Measurements from ENCODE around the gene GBP7.

The GBP7 gene

DNA sequence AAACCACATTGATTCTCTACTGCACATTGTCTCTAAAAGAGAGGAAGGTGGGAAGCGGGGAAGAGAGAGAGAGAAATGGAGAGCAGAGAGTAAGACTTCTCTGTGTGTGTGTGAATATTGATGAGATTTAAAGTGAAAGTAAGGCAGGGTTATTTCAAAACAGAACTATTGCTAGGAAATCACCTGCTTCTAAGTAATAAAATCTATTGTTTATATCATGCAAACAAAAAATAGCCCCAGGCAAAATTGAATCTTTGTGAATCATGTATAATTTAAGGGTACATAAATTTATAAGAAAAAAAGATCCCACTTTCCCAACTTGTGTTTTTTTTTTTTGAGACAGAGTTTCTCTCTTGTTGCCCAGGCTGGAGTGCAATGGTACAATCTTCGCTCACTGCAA lies 1.2 kb upstream of the GBP7 start:
- H2BK120ac ChIP-seq (ENCODE audit: low read depth, low read length) = no peak overlapping the region
- no peak overlapping the region for H2BK5ac ChIP-seq (ENCODE audit: low read length)
- no peaks in the 10 kb centered on the region for H3K36me3 ChIP-seq (ENCODE audit: control insufficient read depth, insufficient read depth, low read length)
- H4K8ac ChIP-seq (ENCODE audit: low read depth, low read length) = no peak overlapping the region
- H3K4ac ChIP-seq (ENCODE audit: low read depth, low read length) = no peak overlapping the region
- WGBS (ENCODE audit: extremely low coverage, insufficient coverage, low lambda C conversion rate) = 100% methylated on average over 1 of the region's 2 CpGs
- no peak for DNase-seq
- H3K79me1 ChIP-seq (ENCODE audit: low read length) = no peaks in the 10 kb centered on the region
- H3K23ac ChIP-seq (ENCODE audit: low read length) = no peak overlapping the region
- no peak overlapping the region for H3K56ac ChIP-seq (ENCODE audit: low read length)
- no peaks in the 10 kb centered on the region for H3K79me2 ChIP-seq (ENCODE audit: control insufficient read depth, insufficient read depth, low read length)
- no peak overlapping the region for H2BK15ac ChIP-seq (replicated peaks; ENCODE audit: low read depth)
- no peak overlapping the region for H3K27ac ChIP-seq (ENCODE audit: low read depth, low read length)
- H3K18ac ChIP-seq (ENCODE audit: low read length) = no peak overlapping the region
- no peak overlapping the region for H2AK5ac ChIP-seq (ENCODE audit: low read length)
- H3K9ac ChIP-seq (ENCODE audit: low read length) = no peak overlapping the region
- H3K4me3 ChIP-seq (ENCODE audit: low read length) = no peak overlapping the region
- H3K4me2 ChIP-seq (ENCODE audit: low read length) = no peak overlapping the region
- no peak overlapping the region for H4K5ac ChIP-seq (ENCODE audit: low read length)
- no peaks in the 10 kb centered on the region for H3K4me1 ChIP-seq (ENCODE audit: control insufficient read depth, low read depth, low read length)
- no peaks in the 10 kb centered on the region for H3K27me3 ChIP-seq (ENCODE audit: insufficient read depth, low read length, poor library complexity)

DNA sequence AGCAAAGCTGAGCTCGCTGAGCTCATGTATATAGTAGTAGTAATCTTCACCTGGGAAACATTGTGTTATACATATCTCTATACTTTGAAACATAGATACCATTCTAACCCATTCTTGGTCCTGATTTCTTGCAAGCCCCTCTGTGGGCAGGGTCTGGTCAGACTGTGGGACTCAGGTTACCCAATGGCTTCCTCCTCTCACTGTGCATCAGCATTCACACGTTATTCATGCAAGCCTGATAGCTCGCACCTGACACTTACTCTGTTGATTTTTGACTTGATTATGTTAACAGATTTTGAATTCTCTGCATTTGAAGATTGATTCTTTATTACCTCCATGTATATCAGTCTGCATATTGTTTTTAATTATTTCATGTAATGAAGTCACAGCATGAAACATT lies 1.3 kb downstream of the GBP7 start:
- Histone ChIP-seq H3K79me2 (ENCODE audit: control insufficient read depth, insufficient read depth, low read length) (no peaks in the 10 kb centered on the region), H3K27me3 (ENCODE audit: insufficient read depth, low read length, poor library complexity) (no peaks in the 10 kb centered on the region), H2AK5ac (ENCODE audit: low read length) (no peak overlapping the region), H3K79me1 (ENCODE audit: low read length) (no peaks in the 10 kb centered on the region), H3K56ac (ENCODE audit: low read length) (no peak overlapping the region), H2BK5ac (ENCODE audit: low read length) (no peak overlapping the region), H3K23ac (ENCODE audit: low read length) (no peak overlapping the region), H4K8ac (ENCODE audit: low read depth, low read length) (no peak overlapping the region), H3K4ac (ENCODE audit: low read depth, low read length) (no peak overlapping the region), H3K36me3 (ENCODE audit: control insufficient read depth, insufficient read depth, low read length) (no peaks in the 10 kb centered on the region), H3K4me3 (ENCODE audit: low read length) (no peak overlapping the region), H2BK15ac (replicated peaks; ENCODE audit: low read depth) (no peak overlapping the region), H3K9ac (ENCODE audit: low read length) (no peak overlapping the region), H3K4me1 (ENCODE audit: control insufficient read depth, low read depth, low read length) (no peaks in the 10 kb centered on the region), H2BK120ac (ENCODE audit: low read depth, low read length) (no peak overlapping the region), H4K5ac (ENCODE audit: low read length) (no peak overlapping the region), H3K27ac (ENCODE audit: low read depth, low read length) (no peak overlapping the region), H3K18ac (ENCODE audit: low read length) (no peak overlapping the region), H3K4me2 (ENCODE audit: low read length) (no peak overlapping the region)
- no peak for DNase-seq
- WGBS (ENCODE audit: extremely low coverage, insufficient coverage, low lambda C conversion rate) = no CpG with 5 or more reads among the region's 3 CpGs

DNA sequence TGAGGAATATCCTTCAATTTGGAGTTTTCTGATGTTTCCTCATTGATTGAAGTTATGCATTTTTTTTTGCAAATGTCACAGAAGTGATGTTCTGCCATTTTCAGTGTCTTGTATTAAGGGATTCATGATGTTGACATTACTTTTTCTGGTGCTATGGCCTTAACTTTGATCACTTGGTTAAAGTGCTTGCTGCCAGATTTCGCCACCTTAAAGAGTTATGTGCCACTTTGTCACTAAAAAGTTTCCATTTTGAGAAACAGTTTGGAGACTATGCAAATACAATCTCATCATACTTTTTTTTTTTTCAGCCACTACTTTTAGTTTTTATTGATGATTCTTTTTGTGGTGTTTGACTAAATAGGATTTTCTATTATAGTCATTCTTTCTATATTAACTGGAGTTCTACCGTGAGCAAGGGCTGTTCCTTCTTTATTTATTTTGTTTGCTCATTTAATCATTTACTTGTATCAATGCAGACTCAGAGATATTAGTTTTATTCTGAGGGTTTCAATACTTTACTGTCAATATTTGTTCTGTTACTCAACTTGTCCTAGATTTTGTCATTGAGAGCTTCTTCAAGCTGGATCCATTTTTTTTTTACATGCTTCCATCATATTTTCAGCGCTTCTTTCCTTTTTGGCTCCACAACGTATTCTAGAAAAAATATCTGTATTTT lies 3.2 kb downstream of the GBP7 start:
- no CpG with 5 or more reads among the region's 4 CpGs for WGBS (ENCODE audit: extremely low coverage, insufficient coverage, low lambda C conversion rate)
- Histone ChIP-seq H3K18ac (ENCODE audit: low read length) (no peak overlapping the region), H3K23ac (ENCODE audit: low read length) (no peak overlapping the region), H3K4me1 (ENCODE audit: control insufficient read depth, low read depth, low read length) (no peaks in the 10 kb centered on the region), H3K27me3 (ENCODE audit: insufficient read depth, low read length, poor library complexity) (no peaks in the 10 kb centered on the region), H4K8ac (ENCODE audit: low read depth, low read length) (no peak overlapping the region), H3K79me2 (ENCODE audit: control insufficient read depth, insufficient read depth, low read length) (no peaks in the 10 kb centered on the region), H2AK5ac (ENCODE audit: low read length) (no peak overlapping the region), H2BK120ac (ENCODE audit: low read depth, low read length) (no peak overlapping the region), H3K56ac (ENCODE audit: low read length) (no peak overlapping the region), H3K79me1 (ENCODE audit: low read length) (no peaks in the 10 kb centered on the region), H3K4ac (ENCODE audit: low read depth, low read length) (no peak overlapping the region), H3K36me3 (ENCODE audit: control insufficient read depth, insufficient read depth, low read length) (no peaks in the 10 kb centered on the region), H3K9ac (ENCODE audit: low read length) (no peak overlapping the region), H3K4me3 (ENCODE audit: low read length) (no peak overlapping the region), H3K4me2 (ENCODE audit: low read length) (no peak overlapping the region), H4K5ac (ENCODE audit: low read length) (no peak overlapping the region), H2BK5ac (ENCODE audit: low read length) (no peak overlapping the region), H2BK15ac (replicated peaks; ENCODE audit: low read depth) (no peak overlapping the region), H3K27ac (ENCODE audit: low read depth, low read length) (no peak overlapping the region)
- DNase-seq = no peak

DNA sequence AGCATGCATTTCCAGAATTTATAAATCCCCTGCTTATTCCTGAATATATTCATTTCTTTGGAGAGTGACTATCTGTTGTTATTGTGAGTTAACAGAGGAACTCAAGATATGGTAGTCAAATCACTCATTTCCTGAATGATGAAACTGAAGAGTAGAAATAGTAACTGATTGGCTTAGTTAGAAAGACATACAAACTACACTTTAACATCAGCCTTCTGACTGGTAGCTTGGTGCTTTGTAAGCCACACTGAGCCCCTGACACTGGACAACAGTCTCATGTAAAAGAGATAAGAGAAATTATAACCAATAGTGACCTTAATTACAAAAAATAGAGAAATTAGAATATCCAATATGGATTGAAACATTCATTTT lies 4.8 kb downstream of the GBP7 start:
- Histone ChIP-seq H3K79me2 (ENCODE audit: control insufficient read depth, insufficient read depth, low read length) (no peaks in the 10 kb centered on the region), H3K27me3 (ENCODE audit: insufficient read depth, low read length, poor library complexity) (no peaks in the 10 kb centered on the region), H2BK120ac (ENCODE audit: low read depth, low read length) (no peak overlapping the region), H4K8ac (ENCODE audit: low read depth, low read length) (no peak overlapping the region), H3K79me1 (ENCODE audit: low read length) (no peaks in the 10 kb centered on the region), H3K23ac (ENCODE audit: low read length) (no peak overlapping the region), H2BK15ac (replicated peaks; ENCODE audit: low read depth) (no peak overlapping the region), H3K18ac (ENCODE audit: low read length) (no peak overlapping the region), H3K27ac (ENCODE audit: low read depth, low read length) (no peak overlapping the region), H3K56ac (ENCODE audit: low read length) (no peak overlapping the region), H2AK5ac (ENCODE audit: low read length) (no peak overlapping the region), H3K36me3 (ENCODE audit: control insufficient read depth, insufficient read depth, low read length) (no peaks in the 10 kb centered on the region), H4K5ac (ENCODE audit: low read length) (no peak overlapping the region), H3K4ac (ENCODE audit: low read depth, low read length) (no peak overlapping the region), H2BK5ac (ENCODE audit: low read length) (no peak overlapping the region), H3K4me3 (ENCODE audit: low read length) (no peak overlapping the region), H3K9ac (ENCODE audit: low read length) (no peak overlapping the region), H3K4me2 (ENCODE audit: low read length) (no peak overlapping the region), H3K4me1 (ENCODE audit: control insufficient read depth, low read depth, low read length) (no peaks in the 10 kb centered on the region)
- no peak for DNase-seq

DNA sequence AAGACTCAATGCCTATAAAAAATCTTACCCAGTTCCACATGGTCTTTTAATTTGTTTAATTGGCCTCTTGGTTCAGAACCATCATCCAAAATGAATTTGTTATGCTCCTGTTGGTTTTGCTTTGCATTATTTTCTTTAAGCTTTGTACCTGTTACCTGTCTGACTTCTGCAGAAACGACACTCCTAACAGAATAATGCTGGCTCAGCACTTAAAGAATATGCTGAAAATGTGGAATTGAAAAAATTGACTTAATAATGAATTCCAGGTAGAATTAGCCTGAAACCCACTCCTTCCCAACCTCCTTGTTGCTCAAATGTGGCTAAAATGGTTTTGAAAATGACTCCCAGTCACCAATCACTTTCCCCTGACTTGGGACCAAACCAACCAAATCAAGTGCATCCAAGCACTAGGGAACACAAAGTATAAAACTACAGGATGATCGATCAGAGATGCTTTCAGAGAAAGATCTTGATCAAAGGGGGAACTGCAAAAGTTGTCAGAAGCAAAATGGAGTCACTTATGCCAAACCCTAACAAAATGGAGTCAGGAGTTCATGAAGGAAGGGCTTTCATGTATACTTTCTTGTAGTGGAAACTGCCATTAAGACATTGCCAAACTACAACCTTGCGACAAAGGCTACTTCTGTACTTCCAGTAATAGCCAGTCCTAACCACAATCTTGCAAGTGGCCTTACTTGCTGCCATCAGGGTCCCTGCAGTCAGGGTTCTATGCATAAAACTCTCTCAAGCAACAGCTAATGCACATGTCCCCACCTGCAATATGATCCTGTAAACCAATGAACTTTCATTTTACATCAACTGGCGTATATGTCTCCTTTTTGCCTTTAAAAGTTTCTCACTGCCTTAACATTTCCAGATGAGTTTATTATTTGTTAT lies 5.4 kb downstream of the GBP7 start:
- Histone ChIP-seq H3K4ac (ENCODE audit: low read depth, low read length) (no peak overlapping the region), H3K4me1 (ENCODE audit: control insufficient read depth, low read depth, low read length) (no peaks in the 10 kb centered on the region), H3K9ac (ENCODE audit: low read length) (no peak overlapping the region), H2AK5ac (ENCODE audit: low read length) (no peak overlapping the region), H2BK120ac (ENCODE audit: low read depth, low read length) (no peak overlapping the region), H3K23ac (ENCODE audit: low read length) (no peak overlapping the region), H3K27ac (ENCODE audit: low read depth, low read length) (no peak overlapping the region), H3K18ac (ENCODE audit: low read length) (no peak overlapping the region), H2BK15ac (replicated peaks; ENCODE audit: low read depth) (no peak overlapping the region), H3K4me2 (ENCODE audit: low read length) (no peak overlapping the region), H3K4me3 (ENCODE audit: low read length) (no peak overlapping the region), H4K5ac (ENCODE audit: low read length) (no peak overlapping the region), H3K79me2 (ENCODE audit: control insufficient read depth, insufficient read depth, low read length) (no peaks in the 10 kb centered on the region), H4K8ac (ENCODE audit: low read depth, low read length) (no peak overlapping the region), H3K36me3 (ENCODE audit: control insufficient read depth, insufficient read depth, low read length) (no peaks in the 10 kb centered on the region), H3K27me3 (ENCODE audit: insufficient read depth, low read length, poor library complexity) (no peaks in the 10 kb centered on the region), H3K79me1 (ENCODE audit: low read length) (no peaks in the 10 kb centered on the region), H2BK5ac (ENCODE audit: low read length) (no peak overlapping the region), H3K56ac (ENCODE audit: low read length) (no peak overlapping the region)
- no CpG with 5 or more reads among the region's 4 CpGs for WGBS (ENCODE audit: extremely low coverage, insufficient coverage, low lambda C conversion rate)
- no peak for DNase-seq

All from mesendoderm (in vitro differentiated cells).